Measurements from ENCODE around the gene PER3. TPM values are rescaled to one million over a fixed set of nuclear protein-coding genes. Genes with fewer than 3 reads are reported as not detected.

Gene PER3
- total and polyA plus RNA-seq, 10 of the 15 experiments (the other 5 are each of a cell fraction or from before 2014, with no cell fraction given) = 0.06 to 0.64 (median 0.13) TPM; not detected in 1

GRCh38 chr1:7884757-7885156, 100.7 kb downstream of the PER3 start:
- no peaks in the 10 kb centered on the region for H3K27me3 ChIP-seq (replicated peaks in 1 of 2; ENCODE audit: control insufficient read depth in 2 of 2, insufficient read depth in 2 of 2, low read length in 1 of 2)
- 43% methylated on average over 1 of the region's 1 CpG for WGBS (ENCODE audit: insufficient coverage, insufficient replicate concordance, low lambda C conversion rate, missing lambda C conversion rate)
- H3K4me3 ChIP-seq = no peak overlapping the region
- no peak overlapping the region for H3K27ac ChIP-seq (ENCODE audit: control insufficient read depth, insufficient read depth)
- DNase-seq (ENCODE audit: low read depth, low spot score) = no peak
- H4K20me1 ChIP-seq (ENCODE audit: control insufficient read depth, insufficient read depth) = no peaks in the 10 kb centered on the region
- ChIA-PET SMC1A (ENCODE audit: uncharacterized antibody, unreplicated experiment) (no interaction called here), RAD21 (ENCODE audit: unreplicated experiment) (no interaction called here), CTCF (no interaction called here), POLR2A (no interaction called here)
- no peaks in the 10 kb centered on the region for H3K9me3 ChIP-seq (replicated peaks; ENCODE audit: control insufficient read depth, insufficient read depth, low read length)
- no peak for FAIRE-seq
- ATAC-seq = no peak
- no TSS peak for BruUV-seq (replicated peaks)
- H3K36me3 ChIP-seq (ENCODE audit: control insufficient read depth in 2 of 2, insufficient read depth in 2 of 2, low read length in 1 of 2) = no peaks in the 10 kb centered on the region
- no peaks in the 10 kb centered on the region for H3K79me2 ChIP-seq (ENCODE audit: control insufficient read depth, insufficient read depth, low read length)
- no peak overlapping the region for H3K9ac ChIP-seq (ENCODE audit: control insufficient read depth, insufficient read depth, low read length)
- H3K4me1 ChIP-seq (ENCODE audit: control insufficient read depth, insufficient read depth, low read length) = no peaks in the 10 kb centered on the region
- intact Hi-C loops (cut with micrococcal nuclease; ENCODE audit: unreplicated experiment) (no loop called here), in situ Hi-C loops (cut with MboI) (no loop called here)
- no peak overlapping the region for H2AFZ ChIP-seq (ENCODE audit: control insufficient read depth, low read depth, low read length)
- TF ChIP-seq ZNF274 (IDR thresholded peaks at IDR 0.05; ENCODE audit: insufficient read depth, insufficient read length) = no peak
- TF ChIP-seq CREB1 (IDR thresholded peaks at IDR 0.05; ENCODE audit: low read depth) = no peak
- TF ChIP-seq TCF12 (IDR thresholded peaks at IDR 0.05; ENCODE audit: low read depth, low read length) = no peak
- TF ChIP-seq, protein P1, sequence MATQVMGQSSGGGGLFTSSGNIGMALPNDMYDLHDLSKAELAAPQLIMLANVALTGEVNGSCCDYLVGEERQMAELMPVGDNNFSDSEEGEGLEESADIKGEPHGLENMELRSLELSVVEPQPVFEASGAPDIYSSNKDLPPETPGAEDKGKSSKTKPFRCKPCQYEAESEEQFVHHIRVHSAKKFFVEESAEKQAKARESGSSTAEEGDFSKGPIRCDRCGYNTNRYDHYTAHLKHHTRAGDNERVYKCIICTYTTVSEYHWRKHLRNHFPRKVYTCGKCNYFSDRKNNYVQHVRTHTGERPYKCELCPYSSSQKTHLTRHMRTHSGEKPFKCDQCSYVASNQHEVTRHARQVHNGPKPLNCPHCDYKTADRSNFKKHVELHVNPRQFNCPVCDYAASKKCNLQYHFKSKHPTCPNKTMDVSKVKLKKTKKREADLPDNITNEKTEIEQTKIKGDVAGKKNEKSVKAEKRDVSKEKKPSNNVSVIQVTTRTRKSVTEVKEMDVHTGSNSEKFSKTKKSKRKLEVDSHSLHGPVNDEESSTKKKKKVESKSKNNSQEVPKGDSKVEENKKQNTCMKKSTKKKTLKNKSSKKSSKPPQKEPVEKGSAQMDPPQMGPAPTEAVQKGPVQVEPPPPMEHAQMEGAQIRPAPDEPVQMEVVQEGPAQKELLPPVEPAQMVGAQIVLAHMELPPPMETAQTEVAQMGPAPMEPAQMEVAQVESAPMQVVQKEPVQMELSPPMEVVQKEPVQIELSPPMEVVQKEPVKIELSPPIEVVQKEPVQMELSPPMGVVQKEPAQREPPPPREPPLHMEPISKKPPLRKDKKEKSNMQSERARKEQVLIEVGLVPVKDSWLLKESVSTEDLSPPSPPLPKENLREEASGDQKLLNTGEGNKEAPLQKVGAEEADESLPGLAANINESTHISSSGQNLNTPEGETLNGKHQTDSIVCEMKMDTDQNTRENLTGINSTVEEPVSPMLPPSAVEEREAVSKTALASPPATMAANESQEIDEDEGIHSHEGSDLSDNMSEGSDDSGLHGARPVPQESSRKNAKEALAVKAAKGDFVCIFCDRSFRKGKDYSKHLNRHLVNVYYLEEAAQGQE (IDR thresholded peaks at IDR 0.05; ENCODE audit: low read depth, low read length) = no peak
- TF ChIP-seq IRF4 (IDR thresholded peaks at IDR 0.05; ENCODE audit: low read depth, low read length) = no peak
- TF ChIP-seq ZNF687 (IDR thresholded peaks at IDR 0.05) = no peak
- no peak for TF ChIP-seq RCOR1 (conservative IDR thresholded peaks at IDR 0.05; ENCODE audit: low read depth, low read length)
- TF ChIP-seq NFXL1 (IDR thresholded peaks at IDR 0.05; ENCODE audit: borderline replicate concordance) = no peak
- no peak for TF ChIP-seq ZNF622 (IDR thresholded peaks at IDR 0.05)
- no peak for TF ChIP-seq CHD1 (IDR thresholded peaks at IDR 0.05; ENCODE audit: low read depth, low read length)
- TF ChIP-seq NBN (IDR thresholded peaks at IDR 0.05) = no peak
- no peak overlapping the region for H3K4me2 ChIP-seq (ENCODE audit: control insufficient read depth, insufficient read depth)
